Endodermal cell (in vitro differentiated cells): ENCODE data around the gene TPM2. TPM values are rescaled to one million over a fixed set of nuclear protein-coding genes. Genes with fewer than 3 reads are reported as not detected.
A peak's percentile ranks its signal among the peaks of the same experiment; 100 is the strongest.

Source experiments
- DNase-seq: peaks from one replicate; pipeline ENCODE4 v3.0.0-alpha.2; 2017
- H3K27ac ChIP-seq: 2 replicates; pipeline ENCODE4 v1.5.1; 2013; ENCODE audit warnings: mild to moderate bottlenecking, low read depth, low read length, moderate library complexity
- H3K27me3 ChIP-seq: 2 replicates; pipeline ENCODE4 v1.6.1; 2013; ENCODE audit warnings: mild to moderate bottlenecking, low read length, moderate library complexity; ENCODE audit not compliant: insufficient read depth, control insufficient read depth, poor library complexity, severe bottlenecking
- H3K36me3 ChIP-seq: 2 replicates; pipeline ENCODE4 v1.7.0; 2013; ENCODE audit warnings: mild to moderate bottlenecking, low read length, moderate library complexity; ENCODE audit not compliant: control insufficient read depth, insufficient read depth
- H3K4me1 ChIP-seq: one replicate; pipeline ENCODE4 v1.7.0; 2013; ENCODE audit warnings: low read length; ENCODE audit not compliant: control insufficient read depth, insufficient read depth
- H3K4me3 ChIP-seq: 2 replicates; pipeline ENCODE4 v1.5.1; 2013; ENCODE audit warnings: mild to moderate bottlenecking, low read length, moderate library complexity
- H3K9ac ChIP-seq: 2 replicates; pipeline ENCODE4 v1.6.1; 2013; ENCODE audit warnings: mild to moderate bottlenecking, low read length, moderate library complexity; ENCODE audit not compliant: poor library complexity, severe bottlenecking; ENCODE audit errors: extremely low read depth
- H3K9me3 ChIP-seq: 2 replicates; pipeline ENCODE4 v1.6.1; 2013; ENCODE audit warnings: mild to moderate bottlenecking, low read length, moderate library complexity; ENCODE audit not compliant: control insufficient read depth
- H3K27ac Mint-ChIP-seq: 2 replicates; pipeline ENCODE4 v1.8.0; 2020; ENCODE audit warnings: mixed read lengths
- H3K27me3 Mint-ChIP-seq: 2 replicates; pipeline ENCODE4 v1.8.0; 2021; ENCODE audit warnings: mild to moderate bottlenecking, mixed read lengths; ENCODE audit not compliant: insufficient read depth
- H3K36me3 Mint-ChIP-seq: 2 replicates; pipeline ENCODE4 v1.8.0; 2020; ENCODE audit warnings: low read depth, mixed read lengths
- H3K4me1 Mint-ChIP-seq: 2 replicates; pipeline ENCODE4 v1.8.0; 2020; ENCODE audit warnings: mixed read lengths
- H3K4me3 Mint-ChIP-seq: 2 replicates; pipeline ENCODE4 v1.8.0; 2020; ENCODE audit warnings: mild to moderate bottlenecking, moderate library complexity, mixed read lengths
- H3K9me3 Mint-ChIP-seq: 2 replicates; pipeline ENCODE4 v1.8.0; 2020; ENCODE audit warnings: mild to moderate bottlenecking, mixed read lengths
- WGBS, 2 experiments: methylation state at CpG; one replicate each; pipeline versions ENCODE4 v1.1.5 to v1.1.7; 2013; ENCODE audit warnings: missing lambda C conversion rate in 2 of 2, mixed read lengths in 1 of 2; ENCODE audit not compliant: insufficient coverage in 1 of 2, insufficient read length in 1 of 2; 5-methylcytosine and 5-hydroxymethylcytosine counted together
- total RNA-seq, 2 donors: library from RNA; stranded (reverse); fragmentation: NEBNext Ultra II Directional in 1 of 2; extraction: Animal tissue kit (Norgen Biotek cat#: 25700) in 1 of 2; gene quantifications; 2 replicates in 1 of 2; 3 replicates in 1 of 2; pipeline ENCODE4 v1.2.1, GENCODE V29; 2021
- TF ChIP-seq, protein P1 (sequence below): fragments of 200-600 bp; sonication (generic); conservative IDR thresholded peaks from 2 replicates; pipeline ENCODE4 v1.5.0; 2021; ENCODE audit warnings: antibody characterized with exemption, mild to moderate bottlenecking

The TPM2 gene
- total RNA-seq, 2 donors from 2014 or later, result 191 to 251 TPM

DNA sequence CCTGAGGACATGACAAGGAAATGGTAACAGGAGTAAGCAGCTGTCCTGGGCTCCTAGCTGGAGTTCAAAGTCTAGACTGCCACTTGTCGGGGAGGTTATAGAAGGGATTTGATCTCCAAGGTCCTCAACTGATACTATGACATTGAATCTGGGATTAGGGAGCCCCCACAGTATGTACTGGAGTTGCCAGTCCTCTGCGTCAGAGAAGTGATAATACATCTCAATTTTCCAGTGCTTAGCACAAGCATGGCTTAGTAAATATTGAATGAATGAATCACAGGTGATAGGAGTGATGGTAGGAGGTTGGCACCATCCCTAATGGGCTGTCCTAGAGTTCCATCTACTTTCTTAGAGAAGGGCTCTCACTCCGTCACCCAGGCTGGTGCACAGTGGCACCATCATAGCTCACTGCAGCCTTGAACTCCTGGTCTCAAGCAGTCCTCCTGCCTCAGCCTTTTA, 6.2 kb upstream of the TPM2 start:
- Mint-ChIP-seq H3K4me1 (peaks cover 5% of the 10 kb centered on the region), H3K4me3 (no peak overlapping the region), H3K27me3 (no peaks in the 10 kb centered on the region), H3K36me3 (peaks cover 24% of the 10 kb centered on the region), H3K27ac (no peak overlapping the region), H3K9me3 (no peaks in the 10 kb centered on the region)
- no peak for DNase-seq
- WGBS, 2 experiments, result 96 to 100% methylated on average over 3 of the region's 3 CpGs
- Histone ChIP-seq H3K36me3 (peaks cover 55% of the 10 kb centered on the region), H3K9me3 (no peaks in the 10 kb centered on the region), H3K27me3 (no peaks in the 10 kb centered on the region), H3K4me1 (no peaks in the 10 kb centered on the region), H3K9ac (no peak overlapping the region), H3K4me3 (no peak overlapping the region), H3K27ac (no peak overlapping the region)
- TF ChIP-seq, protein P1, sequence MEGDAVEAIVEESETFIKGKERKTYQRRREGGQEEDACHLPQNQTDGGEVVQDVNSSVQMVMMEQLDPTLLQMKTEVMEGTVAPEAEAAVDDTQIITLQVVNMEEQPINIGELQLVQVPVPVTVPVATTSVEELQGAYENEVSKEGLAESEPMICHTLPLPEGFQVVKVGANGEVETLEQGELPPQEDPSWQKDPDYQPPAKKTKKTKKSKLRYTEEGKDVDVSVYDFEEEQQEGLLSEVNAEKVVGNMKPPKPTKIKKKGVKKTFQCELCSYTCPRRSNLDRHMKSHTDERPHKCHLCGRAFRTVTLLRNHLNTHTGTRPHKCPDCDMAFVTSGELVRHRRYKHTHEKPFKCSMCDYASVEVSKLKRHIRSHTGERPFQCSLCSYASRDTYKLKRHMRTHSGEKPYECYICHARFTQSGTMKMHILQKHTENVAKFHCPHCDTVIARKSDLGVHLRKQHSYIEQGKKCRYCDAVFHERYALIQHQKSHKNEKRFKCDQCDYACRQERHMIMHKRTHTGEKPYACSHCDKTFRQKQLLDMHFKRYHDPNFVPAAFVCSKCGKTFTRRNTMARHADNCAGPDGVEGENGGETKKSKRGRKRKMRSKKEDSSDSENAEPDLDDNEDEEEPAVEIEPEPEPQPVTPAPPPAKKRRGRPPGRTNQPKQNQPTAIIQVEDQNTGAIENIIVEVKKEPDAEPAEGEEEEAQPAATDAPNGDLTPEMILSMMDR, result no peak

DNA sequence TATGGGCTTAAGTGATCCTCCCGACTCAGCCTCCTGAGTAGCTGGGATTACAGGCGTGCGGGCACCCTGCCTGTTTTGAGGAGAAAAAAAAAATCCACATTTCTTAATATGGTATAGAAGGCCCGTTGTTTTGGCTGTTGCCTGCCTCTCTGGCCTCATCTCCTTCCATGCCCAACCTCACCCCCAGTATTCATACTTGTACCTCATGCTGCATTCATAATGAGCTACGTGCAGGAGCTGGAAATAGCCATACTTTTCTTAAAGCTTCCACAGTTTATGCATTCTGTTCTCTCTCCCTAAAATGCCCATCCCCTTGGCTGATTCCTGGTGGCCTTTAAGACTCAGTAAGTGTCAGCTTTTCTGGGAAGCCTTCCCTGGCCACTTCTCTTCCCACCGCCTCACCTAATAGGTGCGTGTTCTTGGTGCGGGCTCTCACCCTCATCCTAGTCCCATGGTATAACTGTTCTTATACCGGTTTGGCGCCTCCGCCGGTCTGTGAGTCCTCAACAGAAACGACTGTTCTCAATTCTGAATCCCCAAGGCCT, 2.1 kb upstream of the TPM2 start:
- Histone ChIP-seq H3K4me1 (peaks cover 10% of the 10 kb centered on the region), H3K4me3 (peak overlapping the region; percentile 96), H3K27me3 (no peaks in the 10 kb centered on the region), H3K9ac (no peak overlapping the region), H3K36me3 (peaks cover 30% of the 10 kb centered on the region), H3K27ac (no peak overlapping the region), H3K9me3 (no peaks in the 10 kb centered on the region)
- peak; percentile 66 for DNase-seq
- TF ChIP-seq, protein P1, result peak; percentile 44
- 76 to 77% methylated on average over 11 to 13 of the region's 13 CpGs for WGBS, 2 experiments
- Mint-ChIP-seq H3K4me1 (peaks cover 26% of the 10 kb centered on the region), H3K36me3 (peaks cover 19% of the 10 kb centered on the region), H3K27ac (no peak overlapping the region), H3K9me3 (no peaks in the 10 kb centered on the region), H3K27me3 (no peaks in the 10 kb centered on the region), H3K4me3 (peak overlapping the region; percentile 85)

DNA sequence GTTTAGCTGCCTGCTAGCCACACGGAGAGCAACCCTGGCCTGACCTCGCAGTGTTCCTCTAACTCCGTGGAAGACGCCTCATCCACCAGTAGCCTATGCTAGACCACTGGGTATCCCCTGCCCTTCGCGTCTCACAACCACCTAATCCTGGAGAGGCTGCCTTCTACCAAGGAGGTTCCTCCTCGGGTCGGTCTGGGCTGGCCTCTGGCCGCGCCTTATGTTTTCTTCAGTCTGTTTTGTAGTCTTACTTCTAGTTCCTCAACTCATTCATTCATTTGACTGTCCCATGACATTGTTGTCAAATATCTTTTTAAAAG, 1.6 kb upstream of the TPM2 start:
- peak overlapping the region; percentile 58 for H3K27ac ChIP-seq
- no peaks in the 10 kb centered on the region for H3K27me3 Mint-ChIP-seq

More for the DNA sequence above, 1.6 kb upstream of the TPM2 start:
- 25 to 32% methylated on average over 9 to 10 of the region's 10 CpGs for WGBS, 2 experiments
- Histone ChIP-seq H3K4me3 (peak overlapping the region; percentile 96), H3K4me1 (peaks cover 10% of the 10 kb centered on the region), H3K9me3 (no peaks in the 10 kb centered on the region), H3K36me3 (peaks cover 26% of the 10 kb centered on the region), H3K9ac (peak overlapping the region; percentile 28), H3K27me3 (no peaks in the 10 kb centered on the region)
- Mint-ChIP-seq H3K27ac (peak overlapping the region; percentile 84), H3K4me1 (peaks cover 28% of the 10 kb centered on the region), H3K36me3 (peaks cover 19% of the 10 kb centered on the region), H3K4me3 (peak overlapping the region; percentile 85), H3K9me3 (no peaks in the 10 kb centered on the region)
- TF ChIP-seq, protein P1, result no peak
- no peak for DNase-seq
